Measurements from ENCODE around the gene UTRN.

UTRN gene

DNA sequence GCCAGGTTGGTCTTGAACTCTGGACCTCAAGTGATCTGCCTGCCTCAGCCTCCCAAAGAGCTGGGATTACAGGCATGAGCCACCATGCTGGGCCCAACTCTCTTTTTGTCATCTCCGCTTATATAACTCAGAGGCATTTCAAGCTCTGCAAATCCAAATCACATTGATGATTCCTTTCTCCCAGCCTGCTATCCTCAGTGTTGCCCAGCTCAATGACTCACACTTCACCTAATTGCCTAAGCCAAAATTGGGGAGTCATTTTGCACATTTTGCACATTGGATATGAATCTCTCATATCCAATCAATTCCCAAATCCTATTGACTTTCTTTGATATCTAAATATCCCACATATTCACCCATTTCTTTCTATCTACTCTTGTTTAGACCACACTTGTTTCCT, 3.9 kb downstream of the UTRN start:
- DNase-seq (ENCODE audit: low spot score): no peak
- TF ChIP-seq, protein P1, sequence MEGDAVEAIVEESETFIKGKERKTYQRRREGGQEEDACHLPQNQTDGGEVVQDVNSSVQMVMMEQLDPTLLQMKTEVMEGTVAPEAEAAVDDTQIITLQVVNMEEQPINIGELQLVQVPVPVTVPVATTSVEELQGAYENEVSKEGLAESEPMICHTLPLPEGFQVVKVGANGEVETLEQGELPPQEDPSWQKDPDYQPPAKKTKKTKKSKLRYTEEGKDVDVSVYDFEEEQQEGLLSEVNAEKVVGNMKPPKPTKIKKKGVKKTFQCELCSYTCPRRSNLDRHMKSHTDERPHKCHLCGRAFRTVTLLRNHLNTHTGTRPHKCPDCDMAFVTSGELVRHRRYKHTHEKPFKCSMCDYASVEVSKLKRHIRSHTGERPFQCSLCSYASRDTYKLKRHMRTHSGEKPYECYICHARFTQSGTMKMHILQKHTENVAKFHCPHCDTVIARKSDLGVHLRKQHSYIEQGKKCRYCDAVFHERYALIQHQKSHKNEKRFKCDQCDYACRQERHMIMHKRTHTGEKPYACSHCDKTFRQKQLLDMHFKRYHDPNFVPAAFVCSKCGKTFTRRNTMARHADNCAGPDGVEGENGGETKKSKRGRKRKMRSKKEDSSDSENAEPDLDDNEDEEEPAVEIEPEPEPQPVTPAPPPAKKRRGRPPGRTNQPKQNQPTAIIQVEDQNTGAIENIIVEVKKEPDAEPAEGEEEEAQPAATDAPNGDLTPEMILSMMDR (IDR thresholded peaks at IDR 0.05; ENCODE audit: extremely low read depth, insufficient read depth, missing control alignments): no peak
- in situ Hi-C loops (cut with MboI; ENCODE audit: low pct_unique_long_range_greater_than_20kb, low sequenced_read_pairs, unreplicated experiment): no loop called here

DNA sequence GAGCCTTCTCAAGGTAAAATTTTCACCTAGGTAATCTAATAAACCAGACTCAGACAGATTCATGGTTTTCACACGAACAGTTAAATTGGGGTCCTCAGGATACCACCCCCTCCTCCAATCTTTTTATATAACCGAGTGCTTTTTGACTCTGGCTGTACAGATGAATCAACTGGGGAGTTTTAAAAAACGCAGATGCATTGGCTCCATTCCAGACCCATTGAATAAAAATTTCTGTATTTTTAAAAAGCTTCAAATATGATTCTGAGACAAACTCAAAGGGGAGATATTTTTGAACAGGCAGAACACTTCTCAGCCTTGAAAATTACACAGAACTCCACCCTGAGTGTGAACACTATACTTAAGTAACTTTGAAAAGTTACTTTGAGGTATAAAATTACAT, 7.2 kb downstream of the UTRN start:
- DNase-seq (ENCODE audit: low spot score): no peak
- TF ChIP-seq, protein P1 (IDR thresholded peaks at IDR 0.05; ENCODE audit: extremely low read depth, insufficient read depth, missing control alignments): no peak
- in situ Hi-C loops (cut with MboI; ENCODE audit: low pct_unique_long_range_greater_than_20kb, low sequenced_read_pairs, unreplicated experiment): no loop called here

DNA sequence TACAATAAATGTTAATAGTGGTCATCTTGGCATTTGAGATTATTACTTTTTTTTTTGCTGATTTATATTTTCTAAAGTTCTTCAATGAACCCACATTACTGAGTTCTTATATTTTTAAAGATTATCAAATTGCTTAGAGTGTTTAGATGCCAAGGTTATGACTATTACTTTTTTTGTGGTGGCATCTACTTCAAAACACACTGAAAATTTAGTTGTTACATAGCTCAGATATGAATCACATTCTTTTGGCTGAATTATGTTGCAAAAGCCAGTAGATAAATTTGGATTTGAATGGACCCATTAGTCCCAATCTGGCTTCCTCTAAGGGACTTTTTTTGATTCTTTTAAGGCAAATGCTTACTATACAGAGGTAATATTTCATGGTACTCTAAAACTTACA, 8.9 kb downstream of the UTRN start:
- in situ Hi-C loops (cut with MboI; ENCODE audit: low pct_unique_long_range_greater_than_20kb, low sequenced_read_pairs, unreplicated experiment): no loop called here
- DNase-seq (ENCODE audit: low spot score): no peak
- TF ChIP-seq, protein P1 (IDR thresholded peaks at IDR 0.05; ENCODE audit: extremely low read depth, insufficient read depth, missing control alignments): no peak

- in situ Hi-C loops (cut with MboI; ENCODE audit: low pct_unique_long_range_greater_than_20kb, low sequenced_read_pairs, unreplicated experiment): no loop called here
- no peak for DNase-seq (ENCODE audit: low spot score)
- TF ChIP-seq, protein P1 (IDR thresholded peaks at IDR 0.05; ENCODE audit: extremely low read depth, insufficient read depth, missing control alignments): no peak
Measured at GRCh38 chr6:144295211-144295610, 10.1 kb downstream of the UTRN start.

DNA sequence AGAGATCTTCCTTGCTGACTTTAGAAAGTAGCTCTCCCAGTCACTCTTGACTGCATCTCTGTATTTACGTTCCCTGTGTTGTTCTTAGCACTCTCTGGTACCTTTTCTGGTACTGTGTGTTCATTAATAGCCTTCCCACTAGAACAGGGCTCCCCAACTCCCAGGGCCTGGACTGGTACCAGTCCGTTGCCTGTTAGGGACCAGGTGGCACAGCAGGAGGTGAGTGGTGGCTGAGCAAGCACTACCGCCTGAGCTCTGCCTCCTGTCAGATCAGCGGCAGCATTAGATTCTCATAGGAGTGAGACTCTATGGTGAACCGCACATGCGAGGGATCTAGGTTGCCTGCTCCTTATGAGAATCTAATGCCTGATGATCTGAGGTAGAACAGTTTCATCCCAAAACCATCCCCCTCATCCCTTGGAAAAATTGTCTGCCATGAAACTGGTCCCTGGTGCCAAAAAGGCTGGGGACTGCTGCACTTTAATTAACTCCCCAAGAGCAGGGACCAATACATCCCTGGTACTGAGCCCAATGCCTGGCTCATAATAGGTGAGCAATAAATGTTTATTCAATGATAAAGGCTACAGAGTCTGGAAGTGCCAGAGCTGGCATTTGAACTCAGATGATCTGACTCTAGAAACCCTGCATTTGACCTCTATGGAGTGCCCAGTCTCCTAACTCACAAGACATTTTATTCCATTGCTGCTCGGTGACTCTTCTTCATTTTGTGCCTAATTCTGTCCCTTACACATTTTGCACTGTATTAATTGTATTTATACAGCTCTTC, 11.0 kb downstream of the UTRN start:
- in situ Hi-C loops (cut with MboI; ENCODE audit: low pct_unique_long_range_greater_than_20kb, low sequenced_read_pairs, unreplicated experiment): no loop called here
- TF ChIP-seq, protein P1 (IDR thresholded peaks at IDR 0.05; ENCODE audit: extremely low read depth, insufficient read depth, missing control alignments): no peak
- DNase-seq (ENCODE audit: low spot score): no peak

DNA sequence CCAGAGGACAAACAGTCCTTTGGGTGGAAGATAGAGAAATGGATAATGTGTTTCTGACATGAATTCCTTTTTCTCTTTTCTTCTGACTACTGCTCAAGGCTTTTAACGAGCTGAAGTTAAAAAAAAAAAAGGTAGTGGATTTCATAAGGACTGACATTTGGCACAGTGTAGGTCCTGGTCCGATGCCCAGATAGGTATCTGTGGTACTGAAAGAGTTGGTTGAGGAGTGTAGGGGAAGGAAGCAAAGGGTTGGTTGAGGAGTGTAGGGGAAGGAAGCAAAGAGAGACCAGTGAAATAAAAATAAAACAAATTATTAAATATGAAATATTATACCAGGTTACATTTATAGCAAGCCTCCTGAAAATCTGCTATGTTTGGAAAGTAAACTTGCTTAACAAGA, 11.8 kb downstream of the UTRN start:
- no peak for DNase-seq (ENCODE audit: low spot score)
- TF ChIP-seq, protein P1 (IDR thresholded peaks at IDR 0.05; ENCODE audit: extremely low read depth, insufficient read depth, missing control alignments): no peak
- in situ Hi-C loops (cut with MboI; ENCODE audit: low pct_unique_long_range_greater_than_20kb, low sequenced_read_pairs, unreplicated experiment): no loop called here
